ENCODE measurements around the gene SIPA1L3. TPM values are rescaled to one million over a fixed set of nuclear protein-coding genes. Genes with fewer than 3 reads are reported as not detected.

SIPA1L3 gene
- total and polyA plus RNA-seq, 2 donors from 2014 or later: 5.8 to 61.7 TPM

DNA sequence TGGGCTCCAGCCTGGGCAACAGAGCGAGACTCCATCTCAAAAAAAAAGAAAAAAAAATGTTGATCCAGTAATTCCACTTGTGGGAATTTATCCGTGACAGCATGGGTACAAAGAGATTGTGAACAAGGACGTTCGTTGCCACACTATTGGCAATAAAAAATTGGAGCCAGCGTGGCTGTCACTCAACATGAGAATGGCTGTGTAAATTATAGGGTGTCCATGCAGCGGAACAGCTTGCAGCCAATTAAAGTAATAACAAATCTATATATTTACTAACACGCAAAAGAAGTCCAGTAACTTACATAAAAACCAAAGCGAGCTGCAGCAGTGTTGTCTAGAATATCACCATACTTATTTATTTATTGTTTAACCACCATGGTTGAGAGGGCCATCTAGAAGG lies 297.7 kb downstream of the SIPA1L3 start:
- H3K36me3 ChIP-seq (ENCODE audit: control insufficient read depth in 2 of 3, insufficient read depth in 3 of 3, low read length in 3 of 3): peaks cover 0 to 13% (median 3%) of the 10 kb centered on the region in 3 donors
- H3K4me1 ChIP-seq (ENCODE audit: control insufficient read depth in 2 of 3, insufficient read depth in 2 of 3, low read depth in 1 of 3, low read length in 3 of 3): peaks cover 0 to 5% (median 0%) of the 10 kb centered on the region in 3 donors
- no peak for DNase-seq
- H3K27me3 ChIP-seq (ENCODE audit: control insufficient read depth, insufficient read depth, low read length): no peaks in the 10 kb centered on the region
- intact Hi-C loops (cut with DNase I): no loop called here
- no peak overlapping the region for H3K27ac ChIP-seq (ENCODE audit: low read depth in 2 of 2, low read length in 2 of 2)
- FAIRE-seq: no peak
- H3K9me3 ChIP-seq (ENCODE audit: control insufficient read depth in 2 of 3, insufficient read depth in 1 of 3, low read length in 3 of 3): no peaks in the 10 kb centered on the region
- TF ChIP-seq, protein P1, sequence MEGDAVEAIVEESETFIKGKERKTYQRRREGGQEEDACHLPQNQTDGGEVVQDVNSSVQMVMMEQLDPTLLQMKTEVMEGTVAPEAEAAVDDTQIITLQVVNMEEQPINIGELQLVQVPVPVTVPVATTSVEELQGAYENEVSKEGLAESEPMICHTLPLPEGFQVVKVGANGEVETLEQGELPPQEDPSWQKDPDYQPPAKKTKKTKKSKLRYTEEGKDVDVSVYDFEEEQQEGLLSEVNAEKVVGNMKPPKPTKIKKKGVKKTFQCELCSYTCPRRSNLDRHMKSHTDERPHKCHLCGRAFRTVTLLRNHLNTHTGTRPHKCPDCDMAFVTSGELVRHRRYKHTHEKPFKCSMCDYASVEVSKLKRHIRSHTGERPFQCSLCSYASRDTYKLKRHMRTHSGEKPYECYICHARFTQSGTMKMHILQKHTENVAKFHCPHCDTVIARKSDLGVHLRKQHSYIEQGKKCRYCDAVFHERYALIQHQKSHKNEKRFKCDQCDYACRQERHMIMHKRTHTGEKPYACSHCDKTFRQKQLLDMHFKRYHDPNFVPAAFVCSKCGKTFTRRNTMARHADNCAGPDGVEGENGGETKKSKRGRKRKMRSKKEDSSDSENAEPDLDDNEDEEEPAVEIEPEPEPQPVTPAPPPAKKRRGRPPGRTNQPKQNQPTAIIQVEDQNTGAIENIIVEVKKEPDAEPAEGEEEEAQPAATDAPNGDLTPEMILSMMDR (IDR thresholded peaks at IDR 0.05; ENCODE audit: borderline replicate concordance, extremely low read depth, insufficient read depth): no peak
- no peak overlapping the region for H3K4me3 ChIP-seq (ENCODE audit: low read length in 3 of 3)
- no peak overlapping the region for H3K9ac ChIP-seq (ENCODE audit: low read length in 3 of 3)

DNA sequence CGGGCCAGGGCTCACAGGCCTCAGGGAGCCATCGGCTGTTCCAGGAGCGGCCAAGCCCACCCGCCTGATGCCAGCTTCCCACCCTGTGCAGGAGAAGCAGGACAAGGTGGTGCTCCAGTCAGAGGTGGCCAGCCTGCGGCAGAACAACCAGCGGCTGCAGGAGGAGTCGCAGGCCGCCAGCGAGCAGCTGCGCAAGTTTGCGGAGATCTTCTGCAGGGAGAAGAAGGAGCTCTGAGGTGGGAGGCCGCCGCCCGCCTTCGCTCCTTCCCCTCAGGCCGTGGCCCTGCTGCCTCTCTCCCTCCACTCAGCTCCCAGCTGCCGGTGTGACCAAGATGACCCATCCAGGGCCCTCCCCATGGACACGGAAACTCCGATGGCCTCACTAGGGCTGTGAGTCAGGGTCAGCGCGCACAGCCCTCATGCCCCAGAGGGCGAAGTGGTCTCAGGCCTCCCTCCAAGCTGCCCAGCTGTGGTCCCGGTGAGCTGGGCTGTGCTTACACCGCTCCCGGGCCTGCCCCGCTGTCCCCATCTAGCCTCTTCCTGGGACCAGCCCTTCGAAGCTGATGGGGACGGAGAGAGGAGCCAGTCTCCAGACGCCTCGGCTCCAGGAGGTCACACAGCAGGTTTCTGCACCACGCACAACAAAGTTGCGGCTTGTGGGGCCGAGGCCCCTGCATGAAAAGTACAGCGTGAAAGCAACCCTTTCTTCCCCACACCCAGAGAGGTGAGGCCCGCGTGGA lies 299.2 kb downstream of the SIPA1L3 start:
- Histone ChIP-seq H3K9ac (ENCODE audit: low read length in 3 of 3) (no peak overlapping the region), H3K36me3 (ENCODE audit: control insufficient read depth in 2 of 3, insufficient read depth in 3 of 3, low read length in 3 of 3) (peaks cover 0 to 13% (median 3%) of the 10 kb centered on the region in 3 donors), H3K9me3 (ENCODE audit: control insufficient read depth in 2 of 3, insufficient read depth in 1 of 3, low read length in 3 of 3) (no peaks in the 10 kb centered on the region), H3K27ac (ENCODE audit: low read depth in 2 of 2, low read length in 2 of 2) (no peak overlapping the region), H3K4me3 (ENCODE audit: low read length in 3 of 3) (no peak overlapping the region), H3K27me3 (ENCODE audit: control insufficient read depth, insufficient read depth, low read length) (no peaks in the 10 kb centered on the region), H3K4me1 (ENCODE audit: control insufficient read depth in 2 of 3, insufficient read depth in 2 of 3, low read depth in 1 of 3, low read length in 3 of 3) (peaks cover 0 to 11% (median 0%) of the 10 kb centered on the region in 3 donors)
- no peak for FAIRE-seq
- DNase-seq: no peak
- intact Hi-C loops (cut with DNase I): no loop called here
- TF ChIP-seq, protein P1 (IDR thresholded peaks at IDR 0.05; ENCODE audit: borderline replicate concordance, extremely low read depth, insufficient read depth): no peak

DNA sequence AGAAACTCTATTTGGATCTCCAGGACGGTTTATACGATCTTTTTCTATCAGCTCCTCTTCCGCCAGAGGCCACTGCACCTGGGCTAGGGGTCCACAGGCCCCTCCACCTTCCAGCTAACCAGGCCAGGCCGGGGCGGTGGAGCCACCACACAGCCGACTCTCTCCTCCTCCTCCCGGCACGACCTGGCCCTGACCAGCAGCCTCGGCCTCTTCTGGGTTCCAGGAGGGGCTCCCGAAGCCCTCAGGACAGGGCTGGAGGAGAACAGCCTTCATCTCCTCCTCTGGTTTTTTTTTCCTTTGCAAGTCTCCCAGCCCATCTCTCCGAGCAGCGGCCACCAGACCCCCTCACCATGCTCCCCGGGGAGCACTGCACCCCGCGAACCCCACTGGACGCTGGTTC lies 299.9 kb downstream of the SIPA1L3 start:
- FAIRE-seq: no peak
- TF ChIP-seq, protein P1 (IDR thresholded peaks at IDR 0.05; ENCODE audit: borderline replicate concordance, extremely low read depth, insufficient read depth): no peak

More for the DNA sequence above, 299.9 kb downstream of the SIPA1L3 start:
- Histone ChIP-seq H3K9me3 (ENCODE audit: control insufficient read depth in 2 of 3, insufficient read depth in 1 of 3, low read length in 3 of 3) (no peaks in the 10 kb centered on the region), H3K36me3 (ENCODE audit: control insufficient read depth in 2 of 3, insufficient read depth in 3 of 3, low read length in 3 of 3) (peaks cover 0 to 13% (median 1%) of the 10 kb centered on the region in 3 donors), H3K27me3 (ENCODE audit: control insufficient read depth, insufficient read depth, low read length) (no peaks in the 10 kb centered on the region), H3K9ac (ENCODE audit: low read length in 3 of 3) (no peak overlapping the region), H3K4me1 (ENCODE audit: control insufficient read depth in 2 of 3, insufficient read depth in 2 of 3, low read depth in 1 of 3, low read length in 3 of 3) (peaks cover 0 to 11% (median 0%) of the 10 kb centered on the region in 3 donors), H3K27ac (ENCODE audit: low read depth in 2 of 2, low read length in 2 of 2) (no peak overlapping the region), H3K4me3 (ENCODE audit: low read length in 3 of 3) (no peak overlapping the region)
- intact Hi-C loops (cut with DNase I): no loop called here
- DNase-seq: no peak
